Ascending aorta (tissue), 2 donors: Measurements from ENCODE around the gene PCDHB13. TPM values are rescaled to one million over a fixed set of nuclear protein-coding genes. Genes with fewer than 3 reads are reported as not detected.
"Not testable (repeated sequence)": the region's sequence is repeated elsewhere in the genome, so short reads cannot be mapped to it uniquely, and the experiment has no call there.

Experiments used
- DNase-seq, 2 donors: peaks; one replicate each; pipeline ENCODE4 v3.0.0-alpha.2; 2019; ENCODE audit warnings: low spot score in 2 of 2
- H3K27ac ChIP-seq, 2 donors: fragments of 200-600 bp; sonication (generic); one replicate each; pipeline ENCODE4 v1.5.1; 2016 to 2017; ENCODE audit warnings: mild to moderate bottlenecking in 1 of 2
- H3K27me3 ChIP-seq: fragments of 200-600 bp; sonication (generic); one replicate; pipeline ENCODE4 v1.5.1; 2017
- H3K36me3 ChIP-seq, 2 donors: fragments of 200-600 bp; sonication (generic); one replicate each; pipeline ENCODE4 v1.5.1; 2016
- H3K4me1 ChIP-seq, 2 donors: fragments of 200-600 bp; sonication (generic); one replicate each; pipeline ENCODE4 v1.5.1; 2016 to 2017; ENCODE audit warnings: mild to moderate bottlenecking in 1 of 2
- H3K4me3 ChIP-seq, 2 donors: fragments of 200-600 bp; sonication (generic); one replicate each; pipeline ENCODE4 v1.5.1; 2016 to 2017; ENCODE audit warnings: mild to moderate bottlenecking in 1 of 2
- H3K9me3 ChIP-seq, 2 donors: fragments of 200-600 bp; sonication (generic); one replicate each; pipeline ENCODE4 v1.5.1; 2016
- CTCF ChIP-seq, 3 experiments: fragments of 200-600 bp in 2 of 3; fragments of 450-650 bp in 1 of 3; sonication (generic) in 2 of 3; IDR thresholded peaks; one replicate each; pipeline ENCODE4 v1.5.1; 2016 to 2019; ENCODE audit warnings: antibody characterized with exemption in 3 of 3, mild to moderate bottlenecking in 1 of 3, moderate library complexity in 1 of 3
- intact Hi-C: fragments of 100-400 bp; cut with DNase I; formaldehyde crosslinking; loops from one replicate; pipeline ENCODE4 v1.15.1; 2023
- total RNA-seq: library from RNA; depleted of rRNA; stranded (reverse); fragments of >200 nt; gene quantifications from one replicate; pipeline ENCODE4 v1.1.0, GENCODE V29; 2016

The PCDHB13 gene
- 6.7 TPM for total RNA-seq

GRCh38 chr5:141213656-141214339 lies at the start of gene PCDHB13:
PCDHB13 (plus strand) TSS chr5:141213919; CDS start chr5:141214124, 205 bp downstream.
- H3K4me1 ChIP-seq, H3K36me3 ChIP-seq, H3K27me3 ChIP-seq, DNase-seq, H3K4me3 ChIP-seq, H3K27ac ChIP-seq, intact Hi-C loops: not testable (repeated sequence)
- peak in 1 of 3 experiments; percentile 20 for TF ChIP-seq CTCF (IDR thresholded peaks at IDR 0.05)
- H3K9me3 ChIP-seq: peaks cover 58 to 84% of the 10 kb centered on the region in 2 donors

GRCh38 chr5:141172381-141173204 lies 41.1 kb upstream of the PCDHB13 start, which contains the start of gene PCDHB7:
PCDHB7 (plus strand) TSS chr5:141172644; CDS start chr5:141172836, 192 bp downstream.
- Histone ChIP-seq H3K27me3 (no peaks in the 10 kb centered on the region), H3K4me3 (peak within 1 kb of the TSS; percentile 11 to 20), H3K36me3 (no peaks in the 10 kb centered on the region), H3K4me1 (no peaks in the 10 kb centered on the region), H3K9me3 (peaks cover 8 to 75% of the 10 kb centered on the region in 2 donors), H3K27ac (no peak within 1 kb of the TSS)
- intact Hi-C loops: no loop called here
- TF ChIP-seq CTCF (IDR thresholded peaks at IDR 0.05): peak in 2 of 3 experiments; percentile 26 to 41
- no peak for DNase-seq

- DNase-seq, H3K4me1 ChIP-seq, intact Hi-C loops, H3K36me3 ChIP-seq, H3K4me3 ChIP-seq, H3K27ac ChIP-seq, H3K27me3 ChIP-seq: not testable (repeated sequence)
- H3K9me3 ChIP-seq: peaks cover 17 to 82% of the 10 kb centered on the region in 2 donors
These were observed 39.2 kb upstream of the PCDHB13 start for GRCh38 chr5:141174291-141175104.

- no peaks in the 10 kb centered on the region for H3K36me3 ChIP-seq
- no peak overlapping the region for H3K27ac ChIP-seq
- H3K4me3 ChIP-seq: no peak overlapping the region
- no peak for DNase-seq
- no peak for TF ChIP-seq CTCF (IDR thresholded peaks at IDR 0.05)
- no peaks in the 10 kb centered on the region for H3K27me3 ChIP-seq
- intact Hi-C loops: no loop called here
- H3K9me3 ChIP-seq: peaks cover 17 to 76% of the 10 kb centered on the region in 2 donors
- H3K4me1 ChIP-seq: no peaks in the 10 kb centered on the region
These were observed 37.8 kb upstream of the PCDHB13 start for GRCh38 chr5:141175933-141176332.

- peaks cover 17 to 77% of the 10 kb centered on the region in 2 donors for H3K9me3 ChIP-seq
- H3K36me3 ChIP-seq, H3K27me3 ChIP-seq, DNase-seq, H3K4me3 ChIP-seq, H3K4me1 ChIP-seq, intact Hi-C loops, H3K27ac ChIP-seq: not testable (repeated sequence)
These were observed 36.0 kb upstream of the PCDHB13 start, which contains the start of gene PCDHB8 for GRCh38 chr5:141177577-141178191. PCDHB8 (plus strand) TSS chr5:141177790; CDS start chr5:141178035, 245 bp downstream.

DNA sequence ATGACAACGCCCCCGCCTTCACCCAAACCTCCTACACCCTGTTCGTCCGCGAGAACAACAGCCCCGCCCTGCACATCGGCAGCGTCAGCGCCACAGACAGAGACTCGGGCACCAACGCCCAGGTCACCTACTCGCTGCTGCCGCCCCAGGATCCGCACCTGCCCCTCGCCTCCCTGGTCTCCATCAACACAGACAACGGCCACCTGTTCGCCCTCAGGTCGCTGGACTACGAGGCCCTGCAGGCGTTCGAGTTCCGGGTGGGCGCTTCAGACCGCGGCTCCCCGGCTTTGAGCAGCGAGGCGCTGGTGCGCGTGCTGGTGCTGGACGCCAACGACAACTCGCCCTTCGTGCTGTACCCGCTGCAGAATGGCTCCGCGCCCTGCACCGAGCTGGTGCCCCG lies 34.3 kb upstream of the PCDHB13 start:
- Histone ChIP-seq H3K9me3 (peaks cover 27 to 75% of the 10 kb centered on the region in 2 donors), H3K4me3 (peak overlapping the region in 1 of 2 donors; percentile 8)
- DNase-seq, H3K27ac ChIP-seq, H3K36me3 ChIP-seq, H3K4me1 ChIP-seq, intact Hi-C loops, H3K27me3 ChIP-seq: not testable (repeated sequence)

- H3K27ac ChIP-seq, DNase-seq, H3K4me1 ChIP-seq, H3K27me3 ChIP-seq, H3K4me3 ChIP-seq, intact Hi-C loops, H3K36me3 ChIP-seq: not testable (repeated sequence)
- H3K9me3 ChIP-seq: peaks cover 27 to 75% of the 10 kb centered on the region in 2 donors
These were observed 33.8 kb upstream of the PCDHB13 start for GRCh38 chr5:141179876-141180275.
